IMR-90 (cell line): ENCODE data around the gene KRTAP10-6. TPM values are rescaled to one million over a fixed set of nuclear protein-coding genes. Genes with fewer than 3 reads are reported as not detected.

ENCODE experiments used
- ATAC-seq: fragments of 200-7000 bp; cut with Tn5 transposase; 2 replicates; pipeline ENCODE4 v1.9.1; 2020; ENCODE audit warnings: low read depth, mild to moderate bottlenecking, moderate library complexity
- BruUV-seq: library from RNA; stranded (reverse); fragments of 400-500 nt; replicated peaks from 2 replicates; lab custom pipeline; 2021; lab: Mats Ljungman, UMichigan
- CTCF ChIA-PET: fragments of 300-600 bp; formaldehyde crosslinking; extraction: SDS; loops from one replicate; lab custom pipeline; 2021; ENCODE audit warnings: antibody characterized with exemption; lab: Yijun Ruan, JAX
- POLR2A ChIA-PET: fragments of 300-600 bp; sonication (Branson Sonifier 250); formaldehyde crosslinking; loops from one replicate; lab custom pipeline; 2022; ENCODE audit warnings: antibody characterized with exemption; ENCODE audit not compliant: unreplicated experiment; lab: Charles Lee
- DNase-seq: peaks from one replicate; pipeline ENCODE4 v3.0.0; 2013
- H2AFZ ChIP-seq: replicated peaks from 2 replicates; pipeline ENCODE3; 2013; ENCODE audit warnings: low read length, mild to moderate bottlenecking; ENCODE audit not compliant: poor library complexity
- H2AK5ac ChIP-seq: 2 replicates; pipeline ENCODE4 v1.6.1; 2013; ENCODE audit warnings: low read depth, low read length, inconsistent platforms
- H2AK9ac ChIP-seq: replicated peaks from 2 replicates; pipeline ENCODE3; 2013; ENCODE audit warnings: mild to moderate bottlenecking, low read depth, low read length, moderate library complexity; ENCODE audit not compliant: poor library complexity
- H2BK120ac ChIP-seq: 2 replicates; pipeline ENCODE4 v1.6.1; 2013; ENCODE audit warnings: low read depth, low read length, inconsistent platforms
- H2BK15ac ChIP-seq: 3 replicates; pipeline ENCODE4 v1.6.1; 2013; ENCODE audit warnings: low read depth, low read length, inconsistent platforms
- H2BK20ac ChIP-seq: 2 replicates; pipeline ENCODE4 v1.6.1; 2013; ENCODE audit warnings: low read depth, mild to moderate bottlenecking, inconsistent platforms, low read length, moderate library complexity
- H2BK5ac ChIP-seq: 2 replicates; pipeline ENCODE4 v1.6.1; 2013; ENCODE audit warnings: mild to moderate bottlenecking, low read depth, low read length, inconsistent platforms; ENCODE audit not compliant: poor library complexity, severe bottlenecking
- H3K14ac ChIP-seq: replicated peaks from 2 replicates; pipeline ENCODE4 v1.6.1; 2013; ENCODE audit warnings: low read depth, low read length, inconsistent platforms
- H3K18ac ChIP-seq: 2 replicates; pipeline ENCODE4 v1.6.1; 2013; ENCODE audit warnings: low read depth, low read length, control low read depth
- H3K23ac ChIP-seq: 2 replicates; pipeline ENCODE4 v1.6.1; 2013; ENCODE audit warnings: low read depth, low read length, inconsistent platforms
- H3K27ac ChIP-seq: 2 replicates; pipeline ENCODE4 v1.5.1; 2013; ENCODE audit warnings: mild to moderate bottlenecking, control low read depth, low read length; ENCODE audit not compliant: insufficient read depth
- H3K27me3 ChIP-seq: 2 replicates; pipeline ENCODE4 v1.6.1; 2013; ENCODE audit warnings: low read length; ENCODE audit not compliant: control insufficient read depth, insufficient read depth
- H3K36me3 ChIP-seq: 2 replicates; pipeline ENCODE4 v1.6.1; 2013; ENCODE audit warnings: low read length, mixed read lengths; ENCODE audit not compliant: control insufficient read depth, insufficient read depth
- H3K4ac ChIP-seq: 2 replicates; pipeline ENCODE4 v1.6.1; 2013; ENCODE audit warnings: low read depth, low read length, inconsistent platforms
- H3K4me1 ChIP-seq: 2 replicates; pipeline ENCODE4 v1.6.1; 2013; ENCODE audit warnings: low read length, mixed read lengths; ENCODE audit not compliant: control insufficient read depth, insufficient read depth
- H3K4me2 ChIP-seq: 2 replicates; pipeline ENCODE4 v1.6.1; 2013; ENCODE audit warnings: low read depth, mild to moderate bottlenecking, control low read depth, low read length, moderate library complexity
- H3K4me3 ChIP-seq: 2 replicates; pipeline ENCODE4 v1.5.1; 2013; ENCODE audit warnings: low read depth, mild to moderate bottlenecking, control low read depth, low read length, moderate library complexity; ENCODE audit not compliant: insufficient read depth
- H3K56ac ChIP-seq: 2 replicates; pipeline ENCODE4 v1.6.1; 2013; ENCODE audit warnings: low read length, inconsistent platforms; ENCODE audit not compliant: insufficient read depth; ENCODE audit errors: extremely low read depth
- H3K79me1 ChIP-seq, 2 experiments: 2 replicates each; pipeline ENCODE4 v1.6.1; 2013; ENCODE audit warnings: low read length in 2 of 2, inconsistent platforms in 1 of 2, low read depth in 1 of 2
- H3K9ac ChIP-seq: 2 replicates; pipeline ENCODE4 v1.6.1; 2013; ENCODE audit warnings: low read depth, low read length, control low read depth
- H3K9me1 ChIP-seq: 2 replicates; pipeline ENCODE4 v1.6.1; 2013; ENCODE audit warnings: low read length, inconsistent platforms; ENCODE audit not compliant: insufficient read depth
- H3K9me3 ChIP-seq: 2 replicates; pipeline ENCODE4 v1.6.1; 2013; ENCODE audit warnings: low read length; ENCODE audit not compliant: control insufficient read depth, insufficient read depth
- H4K20me1 ChIP-seq: 2 replicates; pipeline ENCODE4 v1.6.1; 2013; ENCODE audit warnings: low read length, inconsistent platforms; ENCODE audit not compliant: insufficient read depth
- H4K5ac ChIP-seq: 2 replicates; pipeline ENCODE4 v1.6.1; 2013; ENCODE audit warnings: mild to moderate bottlenecking, low read depth, low read length, control low read depth
- H4K8ac ChIP-seq, 2 experiments: 2 replicates each; pipeline ENCODE4 v1.6.1; 2013; ENCODE audit warnings: low read depth in 2 of 2, low read length in 2 of 2, control low read depth in 1 of 2, inconsistent platforms in 1 of 2
- H4K91ac ChIP-seq: 2 replicates; pipeline ENCODE4 v1.6.1; 2013; ENCODE audit warnings: low read depth, low read length, inconsistent platforms; ENCODE audit not compliant: insufficient read depth
- CEBPB ChIP-seq: IDR thresholded peaks from 2 replicates; pipeline ENCODE4 v1.6.1; 2012; ENCODE audit warnings: low read depth, low read length, improper control_type of control experiment
- MXI1 ChIP-seq: IDR thresholded peaks from 2 replicates; pipeline ENCODE4 v1.6.1; 2012; ENCODE audit warnings: low read depth, mild to moderate bottlenecking, low read length, moderate library complexity, borderline replicate concordance
- SMC3 ChIP-seq: fragments of 150-350 bp; IDR thresholded peaks from 2 replicates; pipeline ENCODE4 v1.6.1; 2016; ENCODE audit warnings: low read depth, mild to moderate bottlenecking, antibody characterized with exemption, low read length, moderate library complexity
- WGBS, 2 experiments: methylation state at CpG; one replicate each; pipeline versions ENCODE4 v1.1.5 to v1.1.7; 2013; ENCODE audit warnings: missing lambda C conversion rate in 2 of 2; ENCODE audit not compliant: insufficient read length in 1 of 2; ENCODE audit errors: extremely low coverage in 2 of 2; 5-methylcytosine and 5-hydroxymethylcytosine counted together
- dilution Hi-C: fragments of 300-500 bp; cut with HindIII; formaldehyde crosslinking; loops from one replicate; pipeline ENCODE4 v1.14.3; 2018; ENCODE audit warnings: low sequenced_read_pairs; ENCODE audit not compliant: unreplicated experiment
- in situ Hi-C: fragments of 300-500 bp; cut with MboI; formaldehyde crosslinking; loops from 3 replicates; pipeline ENCODE4 v1.14.3; 2019; ENCODE audit warnings: low sequenced_read_pairs, inconsistent platforms, mixed read lengths
- intact Hi-C: fragments of 100-400 bp; cut with micrococcal nuclease; formaldehyde crosslinking; loops from 2 replicates; pipeline ENCODE4 v1.10.0; 2022
- polyA plus RNA-seq, 3 experiments: library from polyadenylated mRNA; depleted of rRNA; stranded (reverse); fragments of >200 nt; gene quantifications; 2 replicates each; pipeline ENCODE4 v1.2.3, GENCODE V29; 2012; ENCODE audit warnings: low replicate concordance in 1 of 3
- total RNA-seq: library from RNA; depleted of rRNA; stranded (reverse); fragments of >200 nt; gene quantifications from 2 replicates; pipeline ENCODE4 v1.2.3, GENCODE V29; 2012
- TF ChIP-seq, protein P1 (sequence below): fragments of 150-350 bp; IDR thresholded peaks from 2 replicates; pipeline ENCODE4 v1.6.1; 2016; ENCODE audit warnings: low read depth, mild to moderate bottlenecking, low read length, moderate library complexity, borderline replicate concordance
- TF ChIP-seq, protein P2 (sequence below): conservative IDR thresholded peaks from 2 replicates; pipeline ENCODE4 v1.5.1; 2012; ENCODE audit warnings: mild to moderate bottlenecking, low read depth, low read length, improper control_type of control experiment

The KRTAP10-6 gene
- total and polyA plus RNA-seq, 2 of the 4 experiments (the other 2 are of a cell fraction): not detected

DNA sequence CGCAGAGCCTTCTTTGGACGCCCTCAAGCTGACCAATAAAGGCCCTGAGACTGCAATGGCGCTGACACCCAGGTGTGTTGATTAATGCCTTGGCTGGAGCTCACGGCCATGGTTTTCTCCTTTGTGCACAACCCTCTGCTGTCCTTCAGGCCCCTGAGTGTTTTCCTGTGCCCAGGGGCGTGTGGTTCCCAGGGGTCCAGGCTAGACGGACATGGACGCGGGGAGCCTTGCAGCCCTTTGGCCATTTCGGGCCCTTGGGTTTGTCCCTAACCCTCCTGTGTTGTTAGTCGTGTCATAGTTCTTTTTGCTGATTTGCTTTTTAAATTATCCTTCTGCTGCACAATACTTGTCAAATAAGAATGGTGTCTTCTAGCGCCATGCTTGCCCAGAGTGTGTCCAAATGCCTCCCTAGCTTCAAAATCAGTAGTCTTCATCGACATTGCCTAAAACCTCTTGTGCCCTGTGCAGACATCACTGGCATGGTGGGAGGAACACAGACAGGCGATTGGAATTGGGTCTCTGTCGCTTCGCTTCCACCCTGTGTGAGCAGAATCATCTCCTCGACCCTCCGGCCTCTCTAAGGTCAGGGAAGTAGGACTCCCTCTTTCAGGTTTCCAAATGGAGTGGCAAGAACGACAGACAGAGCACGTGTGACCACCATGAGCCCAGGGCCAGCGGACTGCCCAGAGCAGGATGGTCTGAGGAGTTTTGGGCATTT lies 16.8 kb downstream of the KRTAP10-6 start:
- ATAC-seq (no peak), DNase-seq (no peak)
- Histone ChIP-seq H2BK5ac (no peak overlapping the region), H2BK120ac (no peak overlapping the region), H4K5ac (no peak overlapping the region), H3K27ac (no peak overlapping the region), H3K9ac (no peak overlapping the region), H3K18ac (no peak overlapping the region), H3K27me3 (peaks cover 3% of the 10 kb centered on the region; the same call in 1 of the 2 replicates), H4K8ac (no peak overlapping the region), H2BK15ac (no peak overlapping the region), H3K9me3 (peaks cover 11% of the 10 kb centered on the region), H2AFZ (no peak overlapping the region), H2AK5ac (no peak overlapping the region), H3K4ac (no peak overlapping the region), H4K20me1 (no peaks in the 10 kb centered on the region), H3K4me2 (no peak overlapping the region), H3K14ac (no peak overlapping the region), H4K91ac (no peak overlapping the region), H2AK9ac (no peak overlapping the region), H3K4me3 (no peak overlapping the region), H3K36me3 (no peaks in the 10 kb centered on the region), H3K56ac (no peak overlapping the region), H3K23ac (no peak overlapping the region), H2BK20ac (no peak overlapping the region), H3K4me1 (no peaks in the 10 kb centered on the region), H3K79me1 (no peaks in the 10 kb centered on the region), H3K9me1 (no peaks in the 10 kb centered on the region)
- WGBS, 2 experiments: 60% methylated on average over 7 of the region's 20 CpGs; no CpG with 5 or more reads in 1 of the 2 experiments
- in situ Hi-C loops: no loop called here
- no TSS peak for BruUV-seq
- ChIA-PET POLR2A (no interaction called here), CTCF (no interaction called here)
- dilution Hi-C loops: no loop called here
- intact Hi-C loops: no loop called here
- TF ChIP-seq MXI1 (no peak), SMC3 (no peak), CEBPB (no peak)
- TF ChIP-seq, protein P1, sequence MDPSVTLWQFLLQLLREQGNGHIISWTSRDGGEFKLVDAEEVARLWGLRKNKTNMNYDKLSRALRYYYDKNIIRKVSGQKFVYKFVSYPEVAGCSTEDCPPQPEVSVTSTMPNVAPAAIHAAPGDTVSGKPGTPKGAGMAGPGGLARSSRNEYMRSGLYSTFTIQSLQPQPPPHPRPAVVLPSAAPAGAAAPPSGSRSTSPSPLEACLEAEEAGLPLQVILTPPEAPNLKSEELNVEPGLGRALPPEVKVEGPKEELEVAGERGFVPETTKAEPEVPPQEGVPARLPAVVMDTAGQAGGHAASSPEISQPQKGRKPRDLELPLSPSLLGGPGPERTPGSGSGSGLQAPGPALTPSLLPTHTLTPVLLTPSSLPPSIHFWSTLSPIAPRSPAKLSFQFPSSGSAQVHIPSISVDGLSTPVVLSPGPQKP: no peak
- TF ChIP-seq, protein P2, sequence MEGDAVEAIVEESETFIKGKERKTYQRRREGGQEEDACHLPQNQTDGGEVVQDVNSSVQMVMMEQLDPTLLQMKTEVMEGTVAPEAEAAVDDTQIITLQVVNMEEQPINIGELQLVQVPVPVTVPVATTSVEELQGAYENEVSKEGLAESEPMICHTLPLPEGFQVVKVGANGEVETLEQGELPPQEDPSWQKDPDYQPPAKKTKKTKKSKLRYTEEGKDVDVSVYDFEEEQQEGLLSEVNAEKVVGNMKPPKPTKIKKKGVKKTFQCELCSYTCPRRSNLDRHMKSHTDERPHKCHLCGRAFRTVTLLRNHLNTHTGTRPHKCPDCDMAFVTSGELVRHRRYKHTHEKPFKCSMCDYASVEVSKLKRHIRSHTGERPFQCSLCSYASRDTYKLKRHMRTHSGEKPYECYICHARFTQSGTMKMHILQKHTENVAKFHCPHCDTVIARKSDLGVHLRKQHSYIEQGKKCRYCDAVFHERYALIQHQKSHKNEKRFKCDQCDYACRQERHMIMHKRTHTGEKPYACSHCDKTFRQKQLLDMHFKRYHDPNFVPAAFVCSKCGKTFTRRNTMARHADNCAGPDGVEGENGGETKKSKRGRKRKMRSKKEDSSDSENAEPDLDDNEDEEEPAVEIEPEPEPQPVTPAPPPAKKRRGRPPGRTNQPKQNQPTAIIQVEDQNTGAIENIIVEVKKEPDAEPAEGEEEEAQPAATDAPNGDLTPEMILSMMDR: no peak
